PC-9 (cell line): ENCODE data around the gene MRPL21. TPM values are rescaled to one million over a fixed set of nuclear protein-coding genes. Genes with fewer than 3 reads are reported as not detected.

Source experiments
- Bru-seq: library from RNA; stranded (reverse); fragments of 400-500 nt; gene quantifications from one replicate; lab custom pipeline; 2021; lab: Mats Ljungman, UMichigan
- BruChase-seq, 2 experiments: library from RNA; stranded (reverse); fragments of 400-500 nt; gene quantifications; one replicate each; lab custom pipeline; 2021; lab: Mats Ljungman, UMichigan
- BruUV-seq: library from RNA; stranded (reverse); fragments of 400-500 nt; replicated peaks from 2 replicates; lab custom pipeline; 2021; lab: Mats Ljungman, UMichigan
- CTCF ChIA-PET: fragments of 300-600 bp; sonication (Branson Sonifier 250); formaldehyde crosslinking; loops from one replicate; lab custom pipeline; 2022; ENCODE audit warnings: antibody characterized with exemption; lab: Charles Lee
- POLR2A ChIA-PET: fragments of 300-600 bp; sonication (Branson Sonifier 250); formaldehyde crosslinking; loops from one replicate; lab custom pipeline; 2022; ENCODE audit warnings: antibody characterized with exemption; ENCODE audit not compliant: unreplicated experiment; lab: Charles Lee
- DNase-seq, 2 experiments: peaks; one replicate each; pipeline versions ENCODE4 v3.0.0 to v3.0.0-alpha.2; 2015 to 2022; ENCODE audit warnings: mixed read lengths in 1 of 2
- H2AFZ ChIP-seq: fragments of 200-600 bp; sonication (generic); 2 replicates; pipeline ENCODE4 v1.8.1; 2017; ENCODE audit warnings: antibody characterized with exemption
- H3F3A ChIP-seq: fragments of 200-600 bp; sonication (generic); 2 replicates; pipeline ENCODE4 v1.8.1; 2017; ENCODE audit warnings: antibody characterized with exemption, mild to moderate bottlenecking, low read depth; ENCODE audit not compliant: insufficient read depth
- H3K27ac ChIP-seq: fragments of 200-600 bp; sonication (generic); 2 replicates; pipeline ENCODE4 v1.6.1; 2016; ENCODE audit warnings: mixed run types
- H3K27me3 ChIP-seq: fragments of 200-600 bp; sonication (generic); 2 replicates; pipeline ENCODE4 v1.6.1; 2016; ENCODE audit warnings: low read depth, mixed run types; ENCODE audit not compliant: insufficient read depth
- H3K36me3 ChIP-seq: fragments of 200-600 bp; sonication (generic); 2 replicates; pipeline ENCODE4 v1.6.1; 2016; ENCODE audit warnings: low read depth, mixed run types
- H3K4me1 ChIP-seq: fragments of 200-600 bp; sonication (generic); replicated peaks from 2 replicates; pipeline ENCODE4 v1.6.1; 2016; ENCODE audit warnings: mixed run types; ENCODE audit not compliant: insufficient read depth
- H3K4me2 ChIP-seq: fragments of 200-600 bp; sonication (generic); 2 replicates; pipeline ENCODE4 v1.6.1; 2017; ENCODE audit warnings: mixed run types
- H3K4me3 ChIP-seq: fragments of 200-600 bp; sonication (generic); 2 replicates; pipeline ENCODE4 v1.6.1; 2016; ENCODE audit warnings: mixed run types
- H3K79me2 ChIP-seq: fragments of 200-600 bp; sonication (generic); 2 replicates; pipeline ENCODE4 v1.6.1; 2017; ENCODE audit warnings: low read depth, mixed run types
- H3K9me2 ChIP-seq: fragments of 200-600 bp; sonication (generic); 2 replicates; pipeline ENCODE4 v1.8.1; 2017; ENCODE audit warnings: mild to moderate bottlenecking; ENCODE audit not compliant: insufficient read depth
- H3K9me3 ChIP-seq: fragments of 200-600 bp; sonication (generic); 2 replicates; pipeline ENCODE4 v1.8.1; 2016; ENCODE audit warnings: low read depth; ENCODE audit not compliant: insufficient read depth
- H4K20me1 ChIP-seq: fragments of 200-600 bp; sonication (generic); 2 replicates; pipeline ENCODE4 v1.8.1; 2017; ENCODE audit not compliant: insufficient read depth
- EZH2 ChIP-seq: fragments of 200-600 bp; sonication (generic); IDR thresholded peaks from 2 replicates; pipeline ENCODE4 v1.8.0; 2017; ENCODE audit warnings: antibody characterized with exemption, low read depth
- intact Hi-C: fragments of 100-400 bp; cut with micrococcal nuclease; formaldehyde crosslinking; loops from one replicate; pipeline ENCODE4 v1.10.0; 2022; ENCODE audit not compliant: unreplicated experiment
- long read RNA-seq: library from polyadenylated mRNA; stranded (forward); transcript quantifications from one replicate; pipeline ENCODE4 v2.0.0, GENCODE V29; 2022
- total RNA-seq: library from RNA; stranded (reverse); gene quantifications from 2 replicates; pipeline ENCODE4 v1.2.3, GENCODE V29; 2021
- TF ChIP-seq, protein P1 (sequence below): fragments of 200-600 bp; sonication (generic); conservative IDR thresholded peaks from 2 replicates; pipeline ENCODE4 v1.6.1; 2017; ENCODE audit warnings: mixed run types, antibody characterized with exemption, mild to moderate bottlenecking, moderate library complexity

Gene MRPL21
- total RNA-seq = 81.9 and 88.0 TPM in 2 replicates
- percentile 78 among the genes with signal in this experiment for Bru-seq, nascent RNA
- BruChase-seq, experiment 1, labeled RNA remaining after a 2-hour chase = percentile 66 among the genes with signal in this experiment
- BruChase-seq, experiment 2, labeled RNA remaining after a 6-hour chase = percentile 67 among the genes with signal in this experiment
- long read RNA-seq, transcript MRPL21-201 (7 exons, 683 nt) = major isoform, 140 of 153 reads
- long read RNA-seq, partial matches to known transcripts = 4 of 153 reads
- long read RNA-seq, other reads (novel, unspliced or antisense) = 4 of 153 reads

DNA sequence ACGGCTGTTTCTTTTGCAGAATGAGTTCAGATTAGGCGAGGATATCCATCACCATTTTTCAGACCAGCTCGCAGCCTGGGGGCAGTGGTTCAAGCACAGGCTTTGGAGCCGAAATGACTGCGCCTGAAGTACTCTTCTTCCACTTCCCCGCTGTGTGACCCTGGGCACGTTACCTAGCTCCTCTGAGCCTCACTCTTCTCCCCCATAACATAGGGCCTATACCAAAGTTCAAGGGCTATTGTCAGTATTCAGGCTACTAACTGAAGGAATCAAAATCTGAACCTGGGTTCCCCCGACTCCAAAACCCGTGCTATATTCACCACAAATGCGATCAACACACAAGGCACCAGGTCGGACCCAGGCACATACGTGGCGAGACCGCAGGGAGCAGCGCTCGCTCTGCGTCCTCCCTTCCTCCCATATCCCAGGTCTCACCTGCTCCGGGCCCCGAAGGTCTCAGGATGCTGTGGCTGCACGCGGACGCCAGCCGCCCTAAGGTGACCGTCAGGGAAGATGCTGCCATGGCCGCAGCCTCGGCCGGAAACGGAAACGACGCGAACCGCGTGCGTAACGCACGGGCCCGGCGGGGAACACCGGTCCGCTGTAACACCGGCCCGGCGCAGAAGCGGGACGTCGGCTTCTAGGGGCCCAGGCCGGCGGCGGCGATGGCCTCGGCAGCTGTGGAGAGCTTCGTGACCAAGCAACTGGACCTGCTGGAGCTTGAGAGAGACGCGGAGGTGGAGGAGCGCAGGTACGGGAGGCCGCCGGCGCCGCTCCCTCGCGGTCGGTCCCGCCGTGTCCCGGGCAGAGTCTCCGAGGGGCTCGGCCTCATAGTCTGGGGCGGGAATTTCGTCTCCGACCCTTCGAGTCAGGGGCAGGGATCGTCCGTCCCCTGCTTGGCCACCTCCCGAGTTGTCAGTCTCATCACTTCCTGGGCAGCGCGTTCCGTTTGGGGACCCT, at the start of gene MRPL21, which contains the start of gene IGHMBP2:
MRPL21 (minus strand) TSS at position 545 of the 960 bp plus-strand sequence; CDS start at position 523, 22 bp downstream.
IGHMBP2 (plus strand) TSS at position 604 of the 960 bp plus-strand sequence; CDS start at position 666, 62 bp downstream.
- no peaks in the 10 kb centered on the region for H3K9me2 ChIP-seq
- H3K79me2 ChIP-seq = peaks cover 58% of the 10 kb centered on the region
- DNase-seq = peak; percentile 70 to 86
- H3F3A ChIP-seq = 0 out of 2 replicates have a peak, but pooled peaks cover 3% of the 10 kb centered on the region
- H3K9me3 ChIP-seq = no peaks in the 10 kb centered on the region
- H3K4me3 ChIP-seq = peak within 1 kb of the TSS; percentile 99
- peaks cover 24% of the 10 kb centered on the region for H3K4me1 ChIP-seq
- intact Hi-C loops = loop anchor here (1.0 to 5.0 kb wide), 2 partner anchors 141 to 184 kb away; no protein-coding TSS in a partner anchor
- BruUV-seq = no TSS peak
- H3K27me3 ChIP-seq = no peaks in the 10 kb centered on the region
- TF ChIP-seq, protein P1, sequence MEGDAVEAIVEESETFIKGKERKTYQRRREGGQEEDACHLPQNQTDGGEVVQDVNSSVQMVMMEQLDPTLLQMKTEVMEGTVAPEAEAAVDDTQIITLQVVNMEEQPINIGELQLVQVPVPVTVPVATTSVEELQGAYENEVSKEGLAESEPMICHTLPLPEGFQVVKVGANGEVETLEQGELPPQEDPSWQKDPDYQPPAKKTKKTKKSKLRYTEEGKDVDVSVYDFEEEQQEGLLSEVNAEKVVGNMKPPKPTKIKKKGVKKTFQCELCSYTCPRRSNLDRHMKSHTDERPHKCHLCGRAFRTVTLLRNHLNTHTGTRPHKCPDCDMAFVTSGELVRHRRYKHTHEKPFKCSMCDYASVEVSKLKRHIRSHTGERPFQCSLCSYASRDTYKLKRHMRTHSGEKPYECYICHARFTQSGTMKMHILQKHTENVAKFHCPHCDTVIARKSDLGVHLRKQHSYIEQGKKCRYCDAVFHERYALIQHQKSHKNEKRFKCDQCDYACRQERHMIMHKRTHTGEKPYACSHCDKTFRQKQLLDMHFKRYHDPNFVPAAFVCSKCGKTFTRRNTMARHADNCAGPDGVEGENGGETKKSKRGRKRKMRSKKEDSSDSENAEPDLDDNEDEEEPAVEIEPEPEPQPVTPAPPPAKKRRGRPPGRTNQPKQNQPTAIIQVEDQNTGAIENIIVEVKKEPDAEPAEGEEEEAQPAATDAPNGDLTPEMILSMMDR = no peak
- TF ChIP-seq EZH2 = no peak
- peak within 1 kb of the TSS; percentile 81 for H3K4me2 ChIP-seq
- CTCF ChIA-PET = interaction anchor here (0.6 to 0.9 kb wide), 4 partner anchors 25 to 1007 kb away, joined by 3 to 4 read pairs (median 3); no protein-coding TSS in a partner anchor
- POLR2A ChIA-PET = interaction anchor here (0.7 kb wide), 1 partner anchor 53 kb away, joined by 4 read pairs; no protein-coding TSS in a partner anchor
- peak within 1 kb of the TSS; percentile 36 for H3K27ac ChIP-seq
- H4K20me1 ChIP-seq = peaks cover 15% of the 10 kb centered on the region
- 0 out of 2 replicates have a peak, but pooled peaks cover 11% of the 10 kb centered on the region for H3K36me3 ChIP-seq
- peak within 1 kb of the TSS; percentile 94 for H2AFZ ChIP-seq

DNA sequence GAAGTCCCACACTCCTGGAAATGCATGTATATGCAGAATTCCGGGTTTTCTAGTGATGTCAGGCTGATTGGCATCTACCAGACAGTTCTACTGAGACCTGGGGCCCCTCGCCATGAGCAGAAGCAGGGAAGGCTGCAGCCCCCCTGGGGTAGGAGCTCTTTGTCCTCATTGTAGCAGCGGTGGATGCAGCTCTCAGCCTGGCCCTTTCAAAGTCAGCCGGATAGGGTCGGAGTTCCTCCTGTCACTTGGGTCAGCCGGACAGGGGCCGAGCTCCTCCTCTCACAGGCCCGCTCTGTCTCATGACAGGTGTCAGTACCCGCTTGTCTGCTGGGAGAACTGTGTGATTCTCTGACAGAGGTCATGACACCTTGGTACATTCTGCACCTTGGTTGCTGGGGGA, 47.1 kb upstream of the MRPL21 start:
- Histone ChIP-seq H3K79me2 (no peaks in the 10 kb centered on the region), H3K9me3 (no peaks in the 10 kb centered on the region), H3K4me1 (no peaks in the 10 kb centered on the region), H3K27me3 (no peaks in the 10 kb centered on the region), H3K36me3 (no peaks in the 10 kb centered on the region), H3K4me2 (no peak overlapping the region), H3F3A (no peaks in the 10 kb centered on the region), H2AFZ (no peak overlapping the region), H3K27ac (no peak overlapping the region), H3K4me3 (no peak overlapping the region), H3K9me2 (no peaks in the 10 kb centered on the region), H4K20me1 (no peaks in the 10 kb centered on the region)
- intact Hi-C loops = loop anchor here (5.0 kb wide), 1 partner anchor 92 kb away; no protein-coding TSS in a partner anchor
- CTCF ChIA-PET = no interaction called here
- POLR2A ChIA-PET = no interaction called here
- no TSS peak for BruUV-seq
- TF ChIP-seq, protein P1 = no peak
- no peak for TF ChIP-seq EZH2
- DNase-seq = no peak

DNA sequence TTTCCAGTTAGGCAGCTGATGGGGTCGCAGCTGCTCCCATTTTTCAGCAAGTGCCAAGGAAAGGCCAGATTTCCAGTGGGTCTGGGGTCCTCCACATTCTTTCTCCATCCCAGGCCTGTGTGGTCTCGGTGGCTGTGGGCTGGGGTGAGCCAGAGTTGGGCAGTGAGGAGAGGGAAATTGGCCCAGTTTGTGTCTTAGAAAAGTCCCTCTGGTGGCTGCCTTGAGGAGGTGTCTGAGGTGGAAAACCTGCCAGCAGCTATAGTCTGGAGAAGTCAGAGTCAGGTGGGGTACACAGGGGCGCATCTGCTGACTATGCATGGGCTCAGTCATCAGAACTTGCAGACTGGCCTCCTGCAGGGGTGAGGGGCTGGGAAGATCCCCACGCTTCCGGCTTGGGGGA, 46.6 kb upstream of the MRPL21 start:
- Histone ChIP-seq H3K27ac (no peak overlapping the region), H3K4me3 (no peak overlapping the region), H3K79me2 (no peaks in the 10 kb centered on the region), H3K9me3 (no peaks in the 10 kb centered on the region), H3K4me2 (no peak overlapping the region), H2AFZ (no peak overlapping the region), H3K27me3 (no peaks in the 10 kb centered on the region), H4K20me1 (no peaks in the 10 kb centered on the region), H3F3A (no peaks in the 10 kb centered on the region), H3K36me3 (no peaks in the 10 kb centered on the region), H3K9me2 (no peaks in the 10 kb centered on the region), H3K4me1 (no peaks in the 10 kb centered on the region)
- ChIA-PET CTCF (no interaction called here), POLR2A (interaction anchor here (0.6 to 0.7 kb wide), 2 partner anchors 79 to 98 kb away, joined by 3 to 9 read pairs; no protein-coding TSS in a partner anchor)
- intact Hi-C loops = loop anchor here (5.0 kb wide), 1 partner anchor 92 kb away; no protein-coding TSS in a partner anchor
- BruUV-seq = no TSS peak
- peak; percentile 21 to 49 for DNase-seq
- TF ChIP-seq EZH2 = no peak
- TF ChIP-seq, protein P1 = peak; percentile 73
